ENCODE measurements around the gene KIR3DL2.
"Not testable (repeated sequence)": the region's sequence is repeated elsewhere in the genome, so short reads cannot be mapped to it uniquely, and the experiment has no call there.

DNA sequence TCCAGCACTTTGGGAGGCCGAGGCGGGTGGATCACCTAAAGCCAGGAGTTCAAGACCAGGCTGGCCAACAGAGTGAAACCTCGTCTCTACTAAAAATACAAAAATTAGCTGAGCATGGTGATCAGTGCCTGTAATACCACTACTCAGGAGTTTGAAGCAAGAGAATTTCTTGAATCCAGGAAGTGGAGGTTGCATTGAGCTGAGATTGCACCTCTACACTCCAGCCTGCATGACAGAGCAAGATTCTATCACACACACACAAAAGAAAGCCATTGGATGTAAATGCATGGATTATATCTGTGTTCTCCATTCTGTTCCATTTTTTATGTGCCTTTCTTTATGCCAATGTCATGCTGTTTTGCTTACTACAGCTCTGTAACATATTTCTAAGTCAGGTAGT lies 8.2 kb downstream of the KIR3DL2 start:
- not testable (repeated sequence) for TF ChIP-seq POLR2A (IDR thresholded peaks at IDR 0.05)
- TF ChIP-seq, protein P1, sequence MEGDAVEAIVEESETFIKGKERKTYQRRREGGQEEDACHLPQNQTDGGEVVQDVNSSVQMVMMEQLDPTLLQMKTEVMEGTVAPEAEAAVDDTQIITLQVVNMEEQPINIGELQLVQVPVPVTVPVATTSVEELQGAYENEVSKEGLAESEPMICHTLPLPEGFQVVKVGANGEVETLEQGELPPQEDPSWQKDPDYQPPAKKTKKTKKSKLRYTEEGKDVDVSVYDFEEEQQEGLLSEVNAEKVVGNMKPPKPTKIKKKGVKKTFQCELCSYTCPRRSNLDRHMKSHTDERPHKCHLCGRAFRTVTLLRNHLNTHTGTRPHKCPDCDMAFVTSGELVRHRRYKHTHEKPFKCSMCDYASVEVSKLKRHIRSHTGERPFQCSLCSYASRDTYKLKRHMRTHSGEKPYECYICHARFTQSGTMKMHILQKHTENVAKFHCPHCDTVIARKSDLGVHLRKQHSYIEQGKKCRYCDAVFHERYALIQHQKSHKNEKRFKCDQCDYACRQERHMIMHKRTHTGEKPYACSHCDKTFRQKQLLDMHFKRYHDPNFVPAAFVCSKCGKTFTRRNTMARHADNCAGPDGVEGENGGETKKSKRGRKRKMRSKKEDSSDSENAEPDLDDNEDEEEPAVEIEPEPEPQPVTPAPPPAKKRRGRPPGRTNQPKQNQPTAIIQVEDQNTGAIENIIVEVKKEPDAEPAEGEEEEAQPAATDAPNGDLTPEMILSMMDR (IDR thresholded peaks at IDR 0.05): not testable (repeated sequence)
